Measurements from ENCODE around the gene ANKRD18A. TPM values are rescaled to one million over a fixed set of nuclear protein-coding genes. Genes with fewer than 3 reads are reported as not detected.

Gene ANKRD18A
- total RNA-seq (2022) = 42.0 and 46.0 TPM in 2 replicates
- Bru-seq, nascent RNA = percentile 75 among the genes with signal in this experiment
- BruChase-seq, experiment 1, labeled RNA remaining after a 6-hour chase = percentile 76 among the genes with signal in this experiment
- percentile 66 among the genes with signal in this experiment for BruChase-seq, experiment 2, labeled RNA remaining after a 2-hour chase
- long read RNA-seq, partial matches to known transcripts = 0 of 2 reads
- long read RNA-seq, other reads (novel, unspliced or antisense) = 2 of 2 reads

- Mint-ChIP-seq H3K36me3 (ENCODE audit: insufficient read depth, unreplicated experiment) (no peaks in the 10 kb centered on the region), H3K4me1 (ENCODE audit: insufficient read depth, unreplicated experiment) (no peaks in the 10 kb centered on the region), H3K9me3 (ENCODE audit: unreplicated experiment) (peaks cover 5% of the 10 kb centered on the region), H3K4me3 (ENCODE audit: unreplicated experiment) (peak within 1 kb of the TSS; percentile 92), H3K27me3 (ENCODE audit: insufficient read depth, unreplicated experiment) (no peaks in the 10 kb centered on the region), H3K27ac (ENCODE audit: low read depth, unreplicated experiment) (peak within 1 kb of the TSS; percentile 87)
- ChIA-PET POLR2A (interaction anchor here (0.6 to 2.7 kb wide), 8 partner anchors 13 to 105 kb away, joined by 3 to 17 read pairs (median 3); no protein-coding TSS in a partner anchor), CTCF (interaction anchor here (0.6 to 1.4 kb wide), 13 partner anchors 12 to 720 kb away, joined by 3 to 5 read pairs (median 4); partner anchors contain the start of gene ALDH1B1)
- BruUV-seq (replicated peaks) = no TSS peak
- TF ChIP-seq CTCF (IDR thresholded peaks at IDR 0.05; ENCODE audit: unreplicated experiment) = peak; percentile 84
- DNase-seq (ENCODE audit: unreplicated experiment) = peak; percentile 96
- intact Hi-C loops (cut with micrococcal nuclease) = no loop called here
Measured at GRCh38 chr9:38620483-38621433, at the start of gene ANKRD18A. Gene ANKRD18A, minus strand, starts transcription at chr9:38620596. Its CDS starts 311 bp downstream, at chr9:38620285.

- no peaks in the 10 kb centered on the region for H3K27me3 Mint-ChIP-seq (ENCODE audit: insufficient read depth, unreplicated experiment)
- H3K27ac Mint-ChIP-seq (ENCODE audit: low read depth, unreplicated experiment) = no peak overlapping the region
- H3K4me1 Mint-ChIP-seq (ENCODE audit: insufficient read depth, unreplicated experiment) = no peaks in the 10 kb centered on the region
- no peak for TF ChIP-seq CTCF (IDR thresholded peaks at IDR 0.05; ENCODE audit: unreplicated experiment)
- POLR2A ChIA-PET = interaction anchor here (0.6 kb wide), 1 partner anchor 31 kb away, joined by 3 read pairs; no protein-coding TSS in a partner anchor
- no peaks in the 10 kb centered on the region for H3K36me3 Mint-ChIP-seq (ENCODE audit: insufficient read depth, unreplicated experiment)
- no peak for DNase-seq (ENCODE audit: unreplicated experiment)
- no TSS peak for BruUV-seq (replicated peaks)
- no peak overlapping the region for H3K4me3 Mint-ChIP-seq (ENCODE audit: unreplicated experiment)
- CTCF ChIA-PET = interaction anchor here (0.7 to 1.0 kb wide), 2 partner anchors 27 to 195 kb away, joined by 3 read pairs; no protein-coding TSS in a partner anchor
- intact Hi-C loops (cut with micrococcal nuclease) = no loop called here
- H3K9me3 Mint-ChIP-seq (ENCODE audit: unreplicated experiment) = no peaks in the 10 kb centered on the region
Measured at GRCh38 chr9:38668791-38669466, 48.5 kb upstream of the ANKRD18A start.

GRCh38 chr9:38662763-38663593, 42.6 kb upstream of the ANKRD18A start:
- H3K4me1 Mint-ChIP-seq (ENCODE audit: insufficient read depth, unreplicated experiment) = no peaks in the 10 kb centered on the region
- H3K4me3 Mint-ChIP-seq (ENCODE audit: unreplicated experiment) = no peak overlapping the region
- no peaks in the 10 kb centered on the region for H3K27me3 Mint-ChIP-seq (ENCODE audit: insufficient read depth, unreplicated experiment)
- DNase-seq (ENCODE audit: unreplicated experiment) = peak; percentile 25
- H3K27ac Mint-ChIP-seq (ENCODE audit: low read depth, unreplicated experiment) = no peak overlapping the region
- no peaks in the 10 kb centered on the region for H3K36me3 Mint-ChIP-seq (ENCODE audit: insufficient read depth, unreplicated experiment)
- intact Hi-C loops (cut with micrococcal nuclease) = no loop called here
- no TSS peak for BruUV-seq (replicated peaks)
- CTCF ChIA-PET = interaction anchor here (0.6 to 1.1 kb wide), 4 partner anchors 21 to 895 kb away, joined by 3 to 6 read pairs (median 4); no protein-coding TSS in a partner anchor
- H3K9me3 Mint-ChIP-seq (ENCODE audit: unreplicated experiment) = no peaks in the 10 kb centered on the region
- POLR2A ChIA-PET = no interaction called here
- TF ChIP-seq CTCF (IDR thresholded peaks at IDR 0.05; ENCODE audit: unreplicated experiment) = peak; percentile 28
